ENCODE results near the gene SNX2. TPM values are rescaled to one million over a fixed set of nuclear protein-coding genes. Genes with fewer than 3 reads are reported as not detected.
A peak's percentile ranks its signal among the peaks of the same experiment; 100 is the strongest.

SNX2 gene
- total RNA-seq, 1 donor from 2014 or later, result 67.3 TPM

- H3K27ac Mint-ChIP-seq, result peak overlapping the region; percentile 69
- H3K9me3 Mint-ChIP-seq, result peaks cover 8% of the 10 kb centered on the region
- H3K27me3 Mint-ChIP-seq, result peaks cover 3% of the 10 kb centered on the region
Observed at GRCh38 chr5:122753500-122753899, 21.4 kb upstream of the SNX2 start.

GRCh38 chr5:122755783-122756182, 19.1 kb upstream of the SNX2 start:
- Mint-ChIP-seq H3K9me3 (peaks cover 8% of the 10 kb centered on the region), H3K36me3 (no peaks in the 10 kb centered on the region), H3K27ac (no peak overlapping the region), H3K4me1 (ENCODE audit: unreplicated experiment) (peaks cover 7% of the 10 kb centered on the region), H3K4me3 (no peak overlapping the region), H3K27me3 (peaks cover 3% of the 10 kb centered on the region)
- DNase-seq (ENCODE audit: extremely low spot score, unreplicated experiment), result no peak
- TF ChIP-seq CTCF (conservative IDR thresholded peaks at IDR 0.05), result no peak

More at GRCh38 chr5:122753500-122753899, 21.4 kb upstream of the SNX2 start:
- DNase-seq (ENCODE audit: extremely low spot score, unreplicated experiment), result no peak
- Mint-ChIP-seq H3K36me3 (no peaks in the 10 kb centered on the region), H3K4me3 (no peak overlapping the region), H3K4me1 (ENCODE audit: unreplicated experiment) (peaks cover 3% of the 10 kb centered on the region)
- no peak for TF ChIP-seq CTCF (conservative IDR thresholded peaks at IDR 0.05)

- Mint-ChIP-seq H3K9me3 (peaks cover 3% of the 10 kb centered on the region), H3K27ac (no peak overlapping the region), H3K36me3 (no peaks in the 10 kb centered on the region), H3K4me1 (ENCODE audit: unreplicated experiment) (peaks cover 7% of the 10 kb centered on the region), H3K27me3 (no peaks in the 10 kb centered on the region), H3K4me3 (no peak overlapping the region)
- TF ChIP-seq CTCF (conservative IDR thresholded peaks at IDR 0.05), result no peak
- no peak for DNase-seq (ENCODE audit: extremely low spot score, unreplicated experiment)
Observed at GRCh38 chr5:122756264-122756911, 18.5 kb upstream of the SNX2 start.

- H3K36me3 Mint-ChIP-seq, result no peaks in the 10 kb centered on the region
- H3K27me3 Mint-ChIP-seq, result no peaks in the 10 kb centered on the region
- no peak overlapping the region for H3K4me3 Mint-ChIP-seq
- H3K27ac Mint-ChIP-seq, result no peak overlapping the region
- TF ChIP-seq CTCF (conservative IDR thresholded peaks at IDR 0.05), result no peak
- H3K4me1 Mint-ChIP-seq (ENCODE audit: unreplicated experiment), result peaks cover 7% of the 10 kb centered on the region
- no peak for DNase-seq (ENCODE audit: extremely low spot score, unreplicated experiment)
- H3K9me3 Mint-ChIP-seq, result no peaks in the 10 kb centered on the region
Observed at GRCh38 chr5:122757285-122757684, 17.6 kb upstream of the SNX2 start.

GRCh38 chr5:122759241-122760070, 15.4 kb upstream of the SNX2 start:
- H3K4me1 Mint-ChIP-seq (ENCODE audit: unreplicated experiment), result peaks cover 4% of the 10 kb centered on the region
- H3K36me3 Mint-ChIP-seq, result no peaks in the 10 kb centered on the region
- DNase-seq (ENCODE audit: extremely low spot score, unreplicated experiment), result no peak
- H3K9me3 Mint-ChIP-seq, result no peaks in the 10 kb centered on the region
- TF ChIP-seq CTCF (conservative IDR thresholded peaks at IDR 0.05), result no peak
- H3K4me3 Mint-ChIP-seq, result no peak overlapping the region
- no peaks in the 10 kb centered on the region for H3K27me3 Mint-ChIP-seq
- H3K27ac Mint-ChIP-seq, result no peak overlapping the region
